Pons (tissue), 1 donor: ENCODE data around the gene ADARB2.

Experiments
- DNase-seq: peaks from one replicate; pipeline ENCODE4 v3.0.0-alpha.2; 2016; ENCODE audit warnings: low spot score

Gene ADARB2

GRCh38 chr10:1291178-1292090 is 445.9 kb downstream of the ADARB2 start:
- no peak for DNase-seq

GRCh38 chr10:1290071-1290471 is 447.3 kb downstream of the ADARB2 start:
- DNase-seq = no peak

DNA sequence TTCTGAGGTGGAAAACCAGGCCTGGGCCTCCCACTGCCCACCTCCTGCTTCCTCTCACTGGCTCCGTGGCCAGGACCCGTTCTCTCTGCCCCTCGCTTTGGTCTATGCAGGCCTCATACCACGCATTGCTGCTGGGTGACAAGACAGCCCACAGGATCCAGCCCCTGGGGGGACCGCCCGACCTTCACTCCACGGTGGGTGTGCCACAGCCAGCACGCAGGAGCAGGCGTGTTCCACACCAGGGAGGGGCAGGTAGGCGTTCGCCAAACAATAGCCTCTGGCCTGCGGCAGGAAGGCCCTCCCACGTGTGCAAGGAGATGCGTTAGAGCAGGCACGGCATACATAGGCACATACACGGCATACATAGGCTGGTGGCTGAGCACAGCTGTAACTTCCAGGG is 447.7 kb downstream of the ADARB2 start:
- no peak for DNase-seq

GRCh38 chr10:1287971-1288401 is 449.3 kb downstream of the ADARB2 start:
- DNase-seq = peak; percentile 70

DNA sequence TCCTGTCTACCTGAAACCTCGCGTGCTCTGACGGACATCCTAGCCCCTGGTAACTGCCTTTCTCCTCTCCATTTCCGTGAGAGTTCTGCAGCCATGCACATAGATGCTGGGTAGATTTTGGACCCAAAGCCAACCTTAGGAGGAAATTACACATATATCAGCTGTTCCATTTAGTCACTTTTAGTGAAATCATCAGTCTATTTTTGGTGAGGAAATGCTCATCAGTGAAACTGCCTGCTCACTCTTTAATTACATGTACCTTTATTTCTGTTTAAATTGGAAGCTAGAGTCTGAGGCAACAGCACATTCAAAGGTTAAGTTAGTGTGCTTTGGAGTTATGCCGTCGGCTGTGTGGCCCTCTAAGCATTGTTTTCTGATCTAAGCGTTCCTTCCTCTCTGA is 449.8 kb downstream of the ADARB2 start:
- DNase-seq = no peak

- DNase-seq = no peak
Measured at GRCh38 chr10:1284076-1284475, 453.2 kb downstream of the ADARB2 start.

DNA sequence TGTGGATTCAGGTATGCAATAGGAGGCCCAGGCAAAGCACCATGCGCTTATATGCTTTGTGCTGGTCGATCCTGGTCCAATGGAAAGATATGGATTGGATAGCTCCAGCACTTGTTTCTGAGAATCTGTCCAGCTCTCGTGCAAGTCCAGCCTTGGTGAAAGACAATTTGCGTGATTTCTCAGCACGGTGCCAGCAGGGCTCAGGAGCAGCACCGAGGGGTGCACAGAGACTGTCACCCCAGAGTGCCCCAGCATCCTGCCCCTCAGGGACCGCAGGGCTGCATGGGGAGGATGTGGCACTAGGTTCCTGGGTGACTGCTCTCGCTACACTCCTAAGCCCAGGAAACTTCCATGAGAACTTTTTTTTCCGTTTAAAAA is 455.9 kb downstream of the ADARB2 start:
- DNase-seq = no peak

DNA sequence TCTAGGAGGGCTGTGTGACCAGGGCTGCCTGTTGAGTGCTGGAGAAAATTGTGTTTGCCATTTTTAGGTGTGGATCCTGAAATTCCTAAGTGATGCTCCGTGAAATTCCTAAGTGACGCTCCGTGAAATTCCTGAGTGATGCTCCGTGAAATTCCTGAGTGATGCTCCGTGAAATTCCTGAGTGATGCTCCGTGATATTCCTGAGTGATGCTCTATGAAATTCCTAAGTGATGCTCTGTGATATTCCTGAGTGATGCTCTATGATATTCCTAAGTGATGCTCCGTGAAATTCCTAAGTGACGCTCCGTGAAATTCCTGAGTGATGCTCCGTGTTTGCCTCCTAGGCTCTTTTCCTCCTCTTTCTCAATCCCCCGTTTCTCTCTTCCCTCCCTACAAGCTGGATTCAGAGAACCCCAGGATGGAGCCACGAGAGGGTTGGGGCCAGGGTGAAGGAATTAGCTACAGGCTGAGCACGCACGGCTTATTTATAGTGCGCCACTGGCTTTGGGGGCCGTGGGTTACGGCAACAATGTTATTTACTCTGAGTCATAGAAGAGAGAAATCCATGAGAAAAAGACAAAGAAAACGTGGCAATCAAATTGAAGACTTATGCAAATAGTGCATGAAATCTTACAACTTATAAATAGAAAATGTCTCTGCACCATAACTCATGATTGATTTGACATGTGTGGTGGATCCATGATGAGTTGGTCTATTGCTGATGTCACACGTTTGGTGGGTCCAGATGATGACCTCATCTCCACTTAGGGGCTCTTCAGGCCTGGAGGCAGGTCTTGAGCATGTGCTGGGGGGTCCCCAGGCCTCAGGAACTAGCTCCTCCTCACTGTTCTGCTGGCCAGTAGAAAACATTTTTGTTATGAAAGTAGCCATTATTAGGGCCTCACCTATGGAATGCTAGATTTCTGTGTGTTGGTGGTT is 456.6 kb downstream of the ADARB2 start:
- no peak for DNase-seq

DNA sequence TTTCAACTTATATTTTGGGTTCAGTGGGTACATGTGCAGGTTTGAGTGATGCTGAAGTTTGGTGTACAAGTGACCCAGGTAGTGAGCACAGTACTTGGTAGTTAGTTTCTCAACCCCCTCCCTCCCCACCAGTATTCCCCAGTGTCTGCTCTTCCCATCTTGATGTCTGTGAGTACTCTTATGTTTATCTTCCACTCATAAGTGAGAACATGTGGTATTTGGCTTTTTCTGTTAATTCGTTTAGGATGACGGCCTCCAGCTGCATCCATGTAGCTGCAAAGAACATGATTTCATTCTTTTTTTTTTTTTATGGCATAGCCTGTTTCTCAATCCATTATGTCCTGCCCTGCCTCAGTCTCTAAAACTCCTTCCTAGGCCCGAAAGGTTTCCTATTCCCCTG is 459.0 kb downstream of the ADARB2 start:
- DNase-seq = no peak

DNA sequence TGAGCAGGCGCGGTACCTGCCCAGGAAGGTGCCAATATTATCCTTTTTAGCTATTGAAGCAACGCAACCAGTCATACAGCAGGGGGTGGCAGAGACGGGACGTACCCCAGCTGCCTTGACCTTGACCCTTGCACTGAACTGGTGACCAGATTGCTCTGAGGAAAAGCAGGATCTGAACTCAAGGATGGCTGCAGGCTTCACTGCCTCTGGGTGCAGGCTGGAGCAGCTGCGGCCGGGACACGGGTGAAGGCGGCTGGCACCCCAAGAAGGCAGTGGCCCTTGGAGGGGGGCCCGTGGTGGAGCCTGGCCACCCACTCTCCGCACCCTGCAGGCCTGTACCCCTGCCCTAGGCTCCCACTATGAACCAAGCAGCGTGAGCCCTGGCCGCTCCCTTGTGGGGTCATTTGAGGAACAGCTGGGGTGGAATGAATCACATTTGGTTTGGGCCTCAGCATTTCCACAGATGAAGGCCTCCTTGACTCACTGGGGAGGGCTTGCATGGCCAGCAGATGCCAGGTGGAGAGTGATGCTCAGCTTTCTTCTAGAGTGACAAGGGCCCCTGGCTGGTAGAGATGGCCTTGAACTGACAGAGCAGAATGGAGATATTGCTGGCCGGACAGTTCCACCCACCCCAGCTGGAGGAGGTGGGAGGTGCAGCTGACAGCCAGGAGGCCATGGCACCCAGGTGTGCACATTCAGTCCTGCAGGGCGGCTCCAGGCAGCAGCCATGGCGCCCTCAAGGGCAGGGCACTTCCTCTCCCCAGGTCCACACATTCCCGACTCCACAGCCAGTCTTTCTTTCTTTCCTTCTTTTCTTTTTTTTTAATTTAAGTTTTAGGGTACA is 462.4 kb downstream of the ADARB2 start:
- DNase-seq = no peak

DNA sequence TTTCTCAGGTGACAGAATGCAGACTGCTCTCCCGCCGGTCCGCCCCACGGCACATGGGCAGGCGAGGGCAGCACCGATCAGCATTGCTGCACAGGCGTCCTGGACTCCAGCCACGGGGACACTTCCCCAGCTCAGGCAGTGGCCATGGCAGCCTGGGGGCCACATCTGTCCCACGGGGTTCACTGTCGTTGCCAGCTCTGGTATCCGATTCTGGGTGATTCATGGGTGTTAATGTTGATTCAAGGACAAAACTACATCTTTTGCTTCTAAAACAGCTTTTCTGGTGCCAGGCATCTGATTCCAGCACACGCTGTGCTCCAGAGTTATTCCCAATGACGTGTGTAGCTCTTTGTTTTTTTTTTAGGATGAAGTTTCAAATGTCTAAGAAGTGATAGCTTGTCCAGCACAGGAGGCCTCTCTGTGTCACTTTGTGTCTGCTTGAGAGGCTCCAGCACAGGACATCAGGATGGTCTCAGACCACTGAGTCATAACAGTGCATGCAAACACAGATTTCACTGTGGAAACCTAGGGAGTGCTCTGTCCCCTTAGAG is 463.1 kb downstream of the ADARB2 start:
- no peak for DNase-seq

DNA sequence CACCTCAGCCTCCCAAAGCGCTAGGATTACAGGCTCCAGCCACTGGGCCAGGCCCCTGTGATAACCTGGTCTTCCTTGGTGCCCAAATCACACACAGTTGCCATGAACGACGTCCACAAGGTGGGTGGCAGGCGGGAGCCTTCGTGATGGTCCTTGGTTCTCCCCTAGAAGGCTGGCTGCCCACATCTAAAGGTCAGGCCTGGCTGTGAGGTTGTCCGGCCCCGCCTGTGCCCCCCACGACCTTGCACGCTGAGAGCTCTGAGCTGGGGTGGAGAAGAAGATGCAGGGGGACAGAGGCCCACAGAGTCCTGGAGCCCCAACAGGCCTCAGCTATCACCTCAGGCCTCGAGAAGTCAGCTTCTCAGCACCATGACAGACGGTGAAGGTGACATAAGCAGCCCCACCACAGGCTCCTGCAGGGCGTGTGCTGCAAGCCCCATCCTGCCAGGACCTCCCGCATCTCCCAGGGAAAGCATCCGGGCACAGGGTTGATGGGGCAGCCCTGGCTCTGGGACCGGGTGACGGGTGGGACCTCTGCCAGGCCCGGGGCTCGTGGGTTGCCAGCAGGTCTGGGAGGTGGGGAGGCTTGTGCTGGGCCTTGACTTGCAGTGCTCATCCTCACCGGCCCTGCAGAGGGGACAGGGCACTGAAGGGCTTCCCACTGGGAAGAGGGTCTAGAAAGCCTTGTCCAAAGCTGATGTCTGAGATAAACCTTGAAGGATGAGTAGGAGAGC is 463.8 kb downstream of the ADARB2 start:
- no peak for DNase-seq

GRCh38 chr10:1272777-1273161 is 464.6 kb downstream of the ADARB2 start:
- DNase-seq = no peak

- no peak for DNase-seq
Measured at GRCh38 chr10:1272079-1272776, 465.1 kb downstream of the ADARB2 start.

DNA sequence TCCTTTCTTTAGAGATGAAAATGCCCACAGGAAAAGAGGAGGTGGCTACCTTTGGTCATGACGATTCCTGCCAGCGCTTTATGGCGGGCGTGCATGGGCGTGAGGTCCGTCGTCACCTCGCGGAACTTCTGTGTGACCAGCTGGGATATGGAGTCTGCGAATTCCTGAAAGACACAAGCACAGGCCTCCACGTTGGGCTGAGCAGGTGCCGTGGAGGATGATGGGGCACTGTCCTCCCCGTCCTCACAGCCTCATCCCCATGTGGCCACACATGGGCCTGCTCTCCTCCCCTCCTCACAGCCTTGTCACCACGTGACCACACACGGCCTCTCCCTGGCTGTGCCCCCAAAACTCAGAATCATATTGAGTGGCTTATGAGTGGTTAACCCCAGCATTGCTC is 466.4 kb downstream of the ADARB2 start:
- DNase-seq = no peak

DNA sequence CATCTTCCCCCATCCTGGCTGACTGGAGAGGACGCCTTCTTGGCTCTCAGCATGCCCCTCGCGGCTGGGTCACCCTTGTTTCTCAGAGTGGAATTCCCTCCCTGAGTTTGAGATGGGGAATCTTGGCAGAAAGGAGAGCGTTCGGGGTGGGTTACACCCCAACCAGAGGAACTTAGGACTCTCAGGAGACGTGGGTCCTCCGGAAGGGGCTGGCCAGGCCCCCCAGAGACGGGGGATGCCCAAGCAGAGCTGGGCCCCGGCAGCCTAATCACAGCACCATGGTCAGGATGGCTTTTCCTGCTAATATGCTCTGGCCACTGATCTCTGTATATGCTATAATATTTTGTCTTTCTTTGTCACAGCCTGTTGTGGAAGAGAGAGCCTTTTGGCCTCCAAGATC is 466.8 kb downstream of the ADARB2 start:
- DNase-seq = no peak

- DNase-seq = no peak
Measured at GRCh38 chr10:1268831-1269230, 468.5 kb downstream of the ADARB2 start.

DNA sequence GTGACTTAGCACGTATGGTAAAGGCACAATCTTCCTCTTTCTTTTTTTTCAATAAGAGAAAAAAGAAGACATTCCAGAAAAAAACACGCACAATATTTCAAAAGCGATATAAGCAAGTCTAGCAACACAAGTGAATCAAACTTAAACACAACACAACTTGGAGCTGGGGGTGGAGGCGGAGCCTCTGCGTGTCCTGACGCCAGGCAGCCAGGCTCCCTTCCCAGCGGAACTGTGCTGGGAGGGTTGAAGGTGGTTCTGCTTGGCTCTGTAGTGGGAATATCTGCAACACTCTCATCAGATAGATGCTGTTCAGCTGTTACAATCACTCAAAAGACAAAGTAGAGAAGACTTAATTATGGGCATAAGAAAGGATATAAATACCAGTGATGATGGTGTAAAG is 469.8 kb downstream of the ADARB2 start:
- DNase-seq = no peak

- DNase-seq = no peak
Measured at GRCh38 chr10:1267148-1267547, 470.2 kb downstream of the ADARB2 start.

GRCh38 chr10:1266033-1266802 is 471.1 kb downstream of the ADARB2 start:
- DNase-seq = no peak
